HG03521 (cell line): ENCODE data around the gene CCDC178.

Experiments
- ATAC-seq: cut with Tn5 transposase; IDR thresholded peaks from one replicate; pipeline ENCODE4 v1.9.1; 2021; ENCODE audit warnings: mild to moderate bottlenecking, moderate library complexity; ENCODE audit not compliant: unreplicated experiment

The CCDC178 gene

DNA sequence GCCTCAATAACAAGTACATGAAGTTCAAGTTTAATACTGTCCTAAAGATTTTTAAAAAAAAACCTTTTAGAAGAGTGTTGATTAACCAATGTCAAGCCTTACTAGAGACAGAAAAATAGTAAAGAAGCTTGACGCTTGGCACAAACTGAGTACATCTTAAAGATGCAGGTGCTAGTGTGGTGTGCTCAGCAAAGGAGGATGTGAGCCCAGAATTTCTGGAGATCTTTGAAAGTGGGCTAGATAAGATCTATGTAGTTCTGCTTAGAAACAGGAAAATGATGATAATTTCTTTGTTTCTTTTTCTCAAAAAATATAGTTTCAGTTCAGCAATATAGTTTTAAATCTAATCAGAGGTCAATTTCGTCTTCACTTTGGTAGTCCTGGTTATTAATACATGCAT, 549.4 kb downstream of the CCDC178 start:
- no peak for ATAC-seq

- no peak for ATAC-seq
These were observed 550.6 kb downstream of the CCDC178 start for GRCh38 chr18:32889615-32890593.

DNA sequence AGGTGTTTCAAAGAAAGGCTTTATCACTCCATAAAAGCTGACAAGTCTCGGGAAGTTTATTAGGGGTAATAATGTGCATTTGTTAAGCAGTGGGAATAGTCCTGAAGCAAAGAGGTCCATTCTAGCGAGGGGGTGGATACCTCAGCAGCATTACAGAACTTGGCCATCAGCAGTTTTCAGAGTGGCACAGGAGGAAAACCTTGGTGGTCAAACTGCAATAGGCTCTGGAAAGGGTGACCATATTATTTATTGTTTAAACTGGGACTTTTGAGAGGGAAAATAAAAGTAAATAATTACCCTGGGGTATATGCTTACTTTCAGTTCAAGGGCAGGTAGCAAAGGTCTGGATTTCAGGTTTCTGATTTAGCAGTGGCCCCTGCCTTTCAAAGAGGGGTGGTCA, 552.2 kb downstream of the CCDC178 start:
- no peak for ATAC-seq
